GM12864 (cell line): ENCODE measurements around the gene IMPDH1.

ENCODE experiments used
- DNase-seq: peaks from one replicate; pipeline ENCODE4 v3.0.0-alpha.2; 2011; ENCODE audit warnings: low read depth
- H3K4me3 ChIP-seq: 2 replicates; pipeline ENCODE4 v1.5.1; 2011; ENCODE audit warnings: mild to moderate bottlenecking, low read depth, low read length, control low read depth
- CTCF ChIP-seq: IDR thresholded peaks from 2 replicates; pipeline ENCODE4 v1.5.1; 2011; ENCODE audit warnings: low read depth, mild to moderate bottlenecking, moderate library complexity, low read length, control low read depth, inconsistent platforms; ENCODE audit errors: missing control alignments

IMPDH1 gene

GRCh38 chr7:128408709-128409595, 830 bp downstream of the IMPDH1 start:
- no peak for TF ChIP-seq CTCF
- DNase-seq = no peak
- peak overlapping the region; percentile 61 for H3K4me3 ChIP-seq

- no peak for TF ChIP-seq CTCF
- H3K4me3 ChIP-seq = no peak overlapping the region
- no peak for DNase-seq
Measured at GRCh38 chr7:128407751-128408708, 1.8 kb downstream of the IMPDH1 start.

GRCh38 chr7:128407233-128407589, 2.6 kb downstream of the IMPDH1 start:
- H3K4me3 ChIP-seq = no peak overlapping the region
- no peak for TF ChIP-seq CTCF
- no peak for DNase-seq

- no peak for DNase-seq
- no peak for TF ChIP-seq CTCF
- H3K4me3 ChIP-seq = no peak overlapping the region
Measured at GRCh38 chr7:128406314-128407232, 3.2 kb downstream of the IMPDH1 start.

- TF ChIP-seq CTCF = no peak
- no peak for DNase-seq
Measured at GRCh38 chr7:128405471-128406313, 4.1 kb downstream of the IMPDH1 start.

More at GRCh38 chr7:128405471-128406313, 4.1 kb downstream of the IMPDH1 start:
- peak overlapping the region; percentile 93 for H3K4me3 ChIP-seq
